ENCODE results near the gene PFAS.
"Not testable (repeated sequence)": the region's sequence is repeated elsewhere in the genome, so short reads cannot be mapped to it uniquely, and the experiment has no call there.

Gene PFAS

GRCh38 chr17:8243827-8244226 is 5.3 kb upstream of the PFAS start:
- no peak for TF ChIP-seq CTCF (conservative IDR thresholded peaks at IDR 0.05; ENCODE audit: control insufficient read depth, insufficient read depth, low read depth, low read length)
- DNase-seq (ENCODE audit: low read depth) = no peak
- H3K4me3 ChIP-seq (ENCODE audit: control insufficient read depth, low read depth, low read length) = no peak overlapping the region

DNA sequence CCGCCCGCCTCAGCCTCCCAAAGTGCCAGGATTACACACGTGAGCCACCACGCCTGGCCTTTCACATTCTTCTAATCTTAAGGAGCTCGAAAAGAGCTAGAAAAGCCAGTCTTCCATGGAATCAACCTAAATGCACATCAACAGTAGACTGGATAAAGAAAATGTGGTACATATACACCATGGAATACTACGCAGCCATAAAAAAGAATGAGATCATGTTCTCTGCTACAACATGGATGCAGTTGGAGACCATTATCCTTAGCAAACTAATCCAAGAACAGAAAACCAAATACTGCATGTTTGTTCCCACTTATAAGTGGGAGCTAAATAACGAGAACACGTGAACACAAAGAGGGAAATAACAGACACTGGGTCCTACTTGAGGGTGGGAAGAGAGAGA is 4.3 kb upstream of the PFAS start:
- no peak overlapping the region for H3K4me3 ChIP-seq (ENCODE audit: control insufficient read depth, low read depth, low read length)
- no peak for TF ChIP-seq CTCF (conservative IDR thresholded peaks at IDR 0.05; ENCODE audit: control insufficient read depth, insufficient read depth, low read depth, low read length)
- DNase-seq (ENCODE audit: low read depth) = no peak

DNA sequence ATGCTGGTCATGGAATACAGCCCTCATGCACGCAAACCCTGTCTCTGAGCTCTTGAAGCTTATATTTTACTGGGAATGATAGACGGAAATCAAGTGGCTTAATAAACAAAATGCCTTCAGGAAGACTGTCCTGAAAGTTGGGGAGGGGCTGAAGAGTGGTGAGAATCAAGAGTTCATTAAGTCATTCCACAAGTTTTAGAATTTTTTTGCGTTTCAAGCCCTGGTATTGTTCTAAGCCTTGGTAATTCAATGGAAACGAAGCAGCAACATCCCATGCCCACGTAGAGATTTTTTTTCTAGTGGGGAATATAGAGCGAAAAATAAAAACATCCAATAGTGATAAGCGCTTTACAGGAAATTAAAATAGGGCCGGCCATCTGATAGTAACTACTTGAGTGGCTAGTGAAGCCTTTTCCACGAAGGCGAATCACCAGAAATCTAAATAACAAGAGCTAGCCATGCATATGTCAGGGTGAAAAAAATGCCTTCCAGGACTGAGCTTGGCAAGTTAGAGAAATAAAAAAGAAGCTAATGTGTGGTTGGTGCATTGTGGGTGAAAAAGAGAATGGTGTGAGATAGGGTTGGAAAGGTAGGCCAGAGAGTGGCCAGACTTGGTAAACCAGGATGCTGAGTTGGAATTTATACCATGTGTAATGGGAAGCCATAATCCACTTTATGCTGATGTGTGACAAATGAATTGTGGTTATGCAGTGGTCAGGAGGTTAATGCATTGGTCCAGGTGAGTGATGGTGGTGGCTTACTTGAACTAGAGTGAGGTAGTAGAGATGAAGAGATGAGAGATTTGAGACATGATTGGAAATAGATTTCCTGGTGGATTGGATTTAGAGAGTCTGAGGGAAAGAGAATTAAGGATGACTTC is 772 bp downstream of the PFAS start:
- no peak for DNase-seq (ENCODE audit: low read depth)
- H3K4me3 ChIP-seq (ENCODE audit: control insufficient read depth, low read depth, low read length) = peak overlapping the region; percentile 99
- TF ChIP-seq CTCF (conservative IDR thresholded peaks at IDR 0.05; ENCODE audit: control insufficient read depth, insufficient read depth, low read depth, low read length) = no peak

DNA sequence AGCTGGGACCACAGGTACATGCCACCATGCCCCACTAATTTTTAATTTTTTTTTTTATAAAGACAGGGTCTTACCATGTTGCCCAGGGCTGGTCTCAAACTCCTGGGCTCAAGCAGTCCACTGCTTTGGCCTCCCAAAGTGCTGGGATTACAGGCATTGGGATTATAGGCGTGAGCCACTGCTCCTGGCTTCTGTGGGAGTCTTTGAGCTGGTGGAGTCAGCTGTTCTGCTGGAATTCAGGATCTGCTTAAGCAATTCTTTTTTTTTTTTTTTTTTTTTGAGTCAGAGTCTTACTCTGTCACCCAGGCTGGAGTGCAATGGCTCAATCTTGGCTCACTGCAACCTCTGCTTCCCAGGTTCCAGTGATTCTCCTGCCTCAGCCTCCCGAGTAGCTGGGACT is 2.3 kb downstream of the PFAS start:
- H3K4me3 ChIP-seq (ENCODE audit: control insufficient read depth, low read depth, low read length) = not testable (repeated sequence)
- peak; percentile 44 for DNase-seq (ENCODE audit: low read depth)

- peak; percentile 9 for TF ChIP-seq CTCF (conservative IDR thresholded peaks at IDR 0.05; ENCODE audit: control insufficient read depth, insufficient read depth, low read depth, low read length)
- no peak overlapping the region for H3K4me3 ChIP-seq (ENCODE audit: control insufficient read depth, low read depth, low read length)
- peak; percentile 16 for DNase-seq (ENCODE audit: low read depth)
Measured at GRCh38 chr17:8253801-8254200, 4.7 kb downstream of the PFAS start.

DNA sequence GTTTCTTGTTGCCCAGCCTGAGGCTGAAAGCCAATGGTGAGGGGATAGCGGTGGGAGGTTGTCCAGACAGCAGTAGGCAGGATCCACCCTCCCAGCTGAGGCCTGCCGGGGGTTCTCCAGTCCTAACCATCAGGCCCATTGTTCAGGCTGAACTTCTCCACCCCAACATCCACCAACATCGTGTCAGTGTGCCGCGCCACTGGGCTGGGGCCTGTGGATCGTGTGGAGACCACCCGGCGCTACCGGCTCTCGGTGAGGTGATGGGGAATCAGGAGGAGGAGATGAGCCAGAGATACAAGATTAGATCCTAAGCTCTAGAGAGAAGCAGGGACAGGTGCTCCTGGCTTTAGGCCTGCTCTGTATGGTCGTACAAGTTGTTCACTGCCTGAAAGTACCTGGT is 5.8 kb downstream of the PFAS start:
- no peak for DNase-seq (ENCODE audit: low read depth)
- TF ChIP-seq CTCF (conservative IDR thresholded peaks at IDR 0.05; ENCODE audit: control insufficient read depth, insufficient read depth, low read depth, low read length) = no peak
- H3K4me3 ChIP-seq (ENCODE audit: control insufficient read depth, low read depth, low read length) = no peak overlapping the region

DNA sequence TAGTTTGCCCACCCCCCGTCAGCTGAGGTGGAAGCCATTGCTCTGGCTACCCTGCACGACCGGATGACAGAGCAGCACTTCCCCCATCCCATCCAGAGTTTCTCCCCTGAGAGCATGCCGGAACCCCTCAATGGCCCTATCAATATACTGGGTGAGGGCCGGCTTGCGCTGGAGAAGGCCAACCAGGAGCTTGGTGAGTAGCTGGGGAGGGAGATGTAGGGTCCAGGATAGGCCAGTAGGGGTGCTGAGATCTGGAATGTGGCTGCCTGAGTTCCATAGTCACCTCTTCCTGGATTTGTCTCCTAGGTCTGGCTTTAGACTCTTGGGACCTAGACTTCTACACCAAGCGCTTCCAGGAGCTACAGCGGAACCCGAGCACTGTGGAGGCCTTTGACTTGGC is 6.4 kb downstream of the PFAS start:
- TF ChIP-seq CTCF (conservative IDR thresholded peaks at IDR 0.05; ENCODE audit: control insufficient read depth, insufficient read depth, low read depth, low read length) = peak; percentile 10
- DNase-seq (ENCODE audit: low read depth) = no peak
- no peak overlapping the region for H3K4me3 ChIP-seq (ENCODE audit: control insufficient read depth, low read depth, low read length)
